Neural cell (in vitro differentiated cells): ENCODE data around the gene PLS1.

ENCODE experiments used
- CTCF ChIP-seq: fragments of 450-650 bp; IDR thresholded peaks from 2 replicates; pipeline ENCODE4 v1.5.1; 2014; ENCODE audit warnings: antibody characterized with exemption, mild to moderate bottlenecking, moderate library complexity; ENCODE audit not compliant: poor library complexity, severe bottlenecking
- EP300 ChIP-seq: fragments of 450-650 bp; conservative IDR thresholded peaks from 2 replicates; pipeline ENCODE4 v1.6.1; 2014; ENCODE audit warnings: antibody characterized with exemption, mild to moderate bottlenecking, moderate library complexity; ENCODE audit not compliant: poor library complexity, severe bottlenecking
- EZH2 ChIP-seq: fragments of 200-600, 300-800 bp; shearing (Covaris generic), sonication (generic); IDR thresholded peaks from 2 replicates; pipeline ENCODE4 v1.6.1; 2014; ENCODE audit warnings: antibody characterized with exemption, low read length, borderline replicate concordance, mild to moderate bottlenecking; ENCODE audit not compliant: insufficient read depth, poor library complexity, severe bottlenecking
- POLR2AphosphoS5 ChIP-seq: IDR thresholded peaks from 2 replicates; pipeline ENCODE4 v1.6.1; 2012
- RAD21 ChIP-seq: fragments of 450-650 bp; conservative IDR thresholded peaks from 2 replicates; pipeline ENCODE4 v1.6.1; 2014; ENCODE audit warnings: antibody characterized with exemption, mild to moderate bottlenecking, moderate library complexity
- REST ChIP-seq: IDR thresholded peaks from 2 replicates; pipeline ENCODE4 v1.6.1; 2012; ENCODE audit warnings: borderline replicate concordance
- SMC3 ChIP-seq: fragments of 450-650 bp; conservative IDR thresholded peaks from 2 replicates; pipeline ENCODE4 v1.6.1; 2014; ENCODE audit warnings: antibody characterized with exemption, mild to moderate bottlenecking, moderate library complexity; ENCODE audit not compliant: poor library complexity
- TAF1 ChIP-seq: IDR thresholded peaks from 2 replicates; pipeline ENCODE4 v1.6.1; 2012; ENCODE audit warnings: low read depth

GRCh38 chr3:142660383-142660782 is 64.2 kb downstream of the PLS1 start:
- TF ChIP-seq CTCF: no peak
- TF ChIP-seq REST: no peak
- TF ChIP-seq TAF1: no peak
- no peak for TF ChIP-seq EP300
- no peak for TF ChIP-seq POLR2AphosphoS5
- no peak for TF ChIP-seq SMC3
- no peak for TF ChIP-seq RAD21
- TF ChIP-seq EZH2: no peak
